Measurements from ENCODE around the gene CCDC154.

DNA sequence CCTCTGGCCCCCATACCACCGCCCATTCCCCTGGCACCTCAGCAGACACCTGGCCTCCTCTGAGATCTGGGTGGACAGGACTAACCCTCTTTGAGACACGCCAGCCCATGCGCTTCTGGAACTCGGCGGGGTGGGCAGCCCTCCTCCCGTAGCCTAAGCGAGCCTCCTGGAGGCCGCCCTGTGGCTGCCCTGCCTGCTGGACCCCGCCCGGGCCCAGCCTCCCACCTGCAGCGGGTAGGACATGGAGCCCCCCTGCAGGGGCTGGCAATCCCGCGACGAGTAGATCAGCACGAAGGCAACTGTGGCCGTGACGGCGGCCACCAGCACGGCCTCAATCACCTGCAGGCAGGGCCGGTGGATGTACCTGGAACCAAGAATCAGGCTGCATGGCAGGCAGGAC, 8.2 kb upstream of the CCDC154 start:
- TF ChIP-seq CTCF (conservative IDR thresholded peaks at IDR 0.05): no peak
- no peak for TF ChIP-seq ZFX (IDR thresholded peaks at IDR 0.05)

Data from C4-2B (cell line).